Measurements from ENCODE around the gene OCA2.

Gene OCA2

DNA sequence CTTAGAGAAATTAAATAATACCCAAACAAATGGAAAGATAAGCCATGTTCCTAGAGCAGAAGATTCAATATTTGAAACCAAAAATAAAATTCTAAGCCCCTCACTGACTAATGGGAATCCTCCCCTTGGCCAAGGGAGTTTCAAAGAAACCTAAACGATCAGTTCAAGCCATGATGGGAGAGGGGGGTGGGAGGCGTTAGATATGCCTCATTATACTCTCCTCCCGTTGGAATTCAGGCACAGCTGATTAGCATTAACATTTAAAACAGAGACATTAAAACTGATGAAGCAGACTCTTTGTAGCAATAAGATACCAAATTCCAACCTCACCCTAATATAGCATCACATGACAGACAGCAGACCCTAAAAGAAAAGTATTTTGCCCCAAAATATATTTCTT lies 32.9 kb downstream of the OCA2 start:
- no peak overlapping the region for H3K4me3 ChIP-seq (ENCODE audit: low read depth, low read length)
- DNase-seq (ENCODE audit: low read depth, low spot score) = no peak
- in situ Hi-C loops (cut with HindIII; ENCODE audit: low sequenced_read_pairs) = no loop called here
- TF ChIP-seq, protein P1, sequence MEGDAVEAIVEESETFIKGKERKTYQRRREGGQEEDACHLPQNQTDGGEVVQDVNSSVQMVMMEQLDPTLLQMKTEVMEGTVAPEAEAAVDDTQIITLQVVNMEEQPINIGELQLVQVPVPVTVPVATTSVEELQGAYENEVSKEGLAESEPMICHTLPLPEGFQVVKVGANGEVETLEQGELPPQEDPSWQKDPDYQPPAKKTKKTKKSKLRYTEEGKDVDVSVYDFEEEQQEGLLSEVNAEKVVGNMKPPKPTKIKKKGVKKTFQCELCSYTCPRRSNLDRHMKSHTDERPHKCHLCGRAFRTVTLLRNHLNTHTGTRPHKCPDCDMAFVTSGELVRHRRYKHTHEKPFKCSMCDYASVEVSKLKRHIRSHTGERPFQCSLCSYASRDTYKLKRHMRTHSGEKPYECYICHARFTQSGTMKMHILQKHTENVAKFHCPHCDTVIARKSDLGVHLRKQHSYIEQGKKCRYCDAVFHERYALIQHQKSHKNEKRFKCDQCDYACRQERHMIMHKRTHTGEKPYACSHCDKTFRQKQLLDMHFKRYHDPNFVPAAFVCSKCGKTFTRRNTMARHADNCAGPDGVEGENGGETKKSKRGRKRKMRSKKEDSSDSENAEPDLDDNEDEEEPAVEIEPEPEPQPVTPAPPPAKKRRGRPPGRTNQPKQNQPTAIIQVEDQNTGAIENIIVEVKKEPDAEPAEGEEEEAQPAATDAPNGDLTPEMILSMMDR (IDR thresholded peaks at IDR 0.05; ENCODE audit: low read depth, low read length) = no peak

DNA sequence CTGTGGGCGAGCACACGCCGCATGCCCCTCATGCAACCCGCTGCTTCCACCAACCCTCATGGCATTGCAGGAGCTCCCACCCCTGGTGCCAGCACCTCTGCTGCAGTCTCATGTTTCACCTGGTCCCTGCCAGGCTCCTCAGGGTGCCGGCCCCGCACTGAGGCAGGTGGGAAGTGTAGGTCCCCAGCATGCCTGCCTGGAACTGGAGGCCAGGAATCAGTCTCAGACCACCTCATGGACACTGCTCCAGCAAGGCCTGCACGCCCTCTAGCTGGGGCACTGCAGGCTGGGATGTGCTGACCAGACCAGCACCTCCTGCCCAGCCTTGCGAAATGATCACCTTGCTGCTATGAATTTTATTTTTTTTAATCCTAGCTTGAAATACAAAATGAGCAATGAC lies 39.1 kb downstream of the OCA2 start:
- in situ Hi-C loops (cut with HindIII; ENCODE audit: low sequenced_read_pairs) = no loop called here
- DNase-seq (ENCODE audit: low read depth, low spot score) = no peak
- no peak overlapping the region for H3K4me3 ChIP-seq (ENCODE audit: low read depth, low read length)
- TF ChIP-seq, protein P1 (IDR thresholded peaks at IDR 0.05; ENCODE audit: low read depth, low read length) = no peak

DNA sequence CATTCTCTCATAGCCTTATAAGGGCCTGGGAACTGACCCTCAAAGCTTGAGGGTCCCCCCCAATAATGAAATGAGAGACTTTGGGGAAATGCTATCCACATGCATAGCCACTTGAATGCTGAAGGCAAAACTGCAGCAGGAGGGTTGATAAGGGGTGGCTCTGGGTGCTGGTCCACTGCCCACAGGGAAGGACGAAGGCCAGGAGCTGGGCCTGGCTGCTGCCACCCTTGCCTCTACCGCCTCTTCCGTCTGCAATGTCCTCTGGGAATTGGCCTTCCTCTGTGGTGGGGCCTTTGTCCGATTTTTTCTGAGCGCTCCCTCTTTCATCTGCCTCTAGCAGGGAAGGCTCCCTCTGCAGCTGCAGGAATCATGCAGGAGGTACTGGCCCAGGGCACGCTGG lies 41.0 kb downstream of the OCA2 start:
- no peak overlapping the region for H3K4me3 ChIP-seq (ENCODE audit: low read depth, low read length)
- TF ChIP-seq, protein P1 (IDR thresholded peaks at IDR 0.05; ENCODE audit: low read depth, low read length) = no peak
- in situ Hi-C loops (cut with HindIII; ENCODE audit: low sequenced_read_pairs) = no loop called here
- no peak for DNase-seq (ENCODE audit: low read depth, low spot score)

DNA sequence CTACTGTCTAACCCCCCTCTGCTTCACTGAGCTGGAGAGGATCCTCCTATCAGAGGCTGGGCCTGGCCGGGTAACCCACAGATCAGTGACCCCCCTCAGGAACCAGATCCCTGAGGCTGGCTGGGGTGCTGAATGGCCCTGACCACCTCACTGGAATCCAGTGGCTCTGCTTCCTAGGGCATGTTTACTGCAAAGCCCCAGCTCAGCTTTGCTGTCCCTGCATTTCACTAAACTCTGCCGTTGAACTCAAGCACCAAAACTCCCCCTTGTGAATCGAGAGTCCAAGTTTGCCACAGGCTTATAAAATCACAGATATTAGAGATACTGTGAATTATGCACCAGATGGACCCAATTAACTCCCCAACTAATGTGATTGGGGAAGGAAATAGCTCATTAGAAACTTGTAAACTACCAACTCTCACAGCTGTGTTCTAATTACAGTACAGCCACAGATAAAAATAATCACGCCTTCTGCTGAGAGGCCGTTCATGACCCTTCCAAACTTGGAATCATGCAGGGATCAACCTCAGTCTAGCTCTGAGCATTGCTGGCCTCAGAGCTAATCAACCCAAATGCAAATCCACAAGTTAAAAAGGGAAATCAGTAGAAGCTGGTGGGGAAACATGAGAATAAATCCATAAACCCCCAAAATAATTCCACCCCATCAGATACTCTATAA lies 47.0 kb downstream of the OCA2 start:
- DNase-seq (ENCODE audit: low read depth, low spot score) = no peak
- in situ Hi-C loops (cut with HindIII; ENCODE audit: low sequenced_read_pairs) = no loop called here
- H3K4me3 ChIP-seq (ENCODE audit: low read depth, low read length) = no peak overlapping the region
- TF ChIP-seq, protein P1 (IDR thresholded peaks at IDR 0.05; ENCODE audit: low read depth, low read length) = no peak

DNA sequence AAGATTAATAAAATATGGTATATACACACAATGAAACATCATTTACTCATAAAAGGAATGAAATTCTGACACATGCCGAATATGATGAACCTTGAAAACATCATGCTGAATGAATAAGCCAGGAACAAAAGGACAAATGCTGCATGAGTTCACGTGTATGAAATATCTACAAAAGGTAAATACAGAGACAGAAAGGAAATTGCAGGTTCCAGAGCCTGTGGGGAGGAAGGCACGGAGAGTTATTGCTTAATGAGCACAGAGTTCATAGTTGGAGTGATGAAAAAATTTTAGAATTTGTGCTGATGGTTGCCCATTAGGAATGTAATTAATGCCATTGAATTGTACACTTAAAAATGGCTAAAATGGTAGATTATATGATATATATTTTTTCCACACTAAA lies 49.5 kb downstream of the OCA2 start:
- H3K4me3 ChIP-seq (ENCODE audit: low read depth, low read length) = no peak overlapping the region
- in situ Hi-C loops (cut with HindIII; ENCODE audit: low sequenced_read_pairs) = no loop called here
- DNase-seq (ENCODE audit: low read depth, low spot score) = no peak
- TF ChIP-seq, protein P1 (IDR thresholded peaks at IDR 0.05; ENCODE audit: low read depth, low read length) = no peak

DNA sequence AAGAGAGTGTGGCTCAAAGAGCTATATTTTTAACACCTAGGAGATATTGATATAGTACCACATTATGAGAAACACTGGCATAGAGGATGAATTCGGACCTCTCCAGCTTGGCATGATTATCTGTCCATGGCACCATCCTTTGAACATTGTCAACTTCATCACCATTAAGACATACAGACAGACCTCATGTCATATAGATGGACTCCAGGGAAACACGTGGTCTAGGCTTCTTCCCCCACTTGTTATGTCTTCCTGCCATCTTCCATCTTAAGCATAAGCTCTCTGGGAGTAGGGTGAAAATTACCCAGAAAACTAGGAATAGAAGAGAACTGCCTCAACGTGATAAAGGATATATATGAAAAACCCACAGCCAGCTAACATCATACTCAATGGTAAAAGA lies 51.8 kb downstream of the OCA2 start:
- no peak for DNase-seq (ENCODE audit: low read depth, low spot score)
- TF ChIP-seq, protein P1 (IDR thresholded peaks at IDR 0.05; ENCODE audit: low read depth, low read length) = no peak
- in situ Hi-C loops (cut with HindIII; ENCODE audit: low sequenced_read_pairs) = no loop called here
- H3K4me3 ChIP-seq (ENCODE audit: low read depth, low read length) = no peak overlapping the region
